Fibroblast of mammary gland (primary cell): ENCODE measurements around the gene GABPB2.

Experiments
- DNase-seq: peaks from one replicate; pipeline ENCODE4 v3.0.0-alpha.2; 2010; ENCODE audit warnings: low read depth
- H3K4me3 ChIP-seq: 2 replicates; pipeline ENCODE4 v1.5.1; 2011; ENCODE audit warnings: low read depth, mild to moderate bottlenecking, low read length, moderate library complexity; ENCODE audit not compliant: control insufficient read depth
- CTCF ChIP-seq: conservative IDR thresholded peaks from 2 replicates; pipeline ENCODE4 v1.5.1; 2011; ENCODE audit warnings: low read depth, low read length, inconsistent platforms; ENCODE audit not compliant: control insufficient read depth, insufficient read depth

Gene GABPB2

GRCh38 chr1:151145304-151146071, 74.9 kb downstream of the GABPB2 start:
- DNase-seq, result peak; percentile 11
- H3K4me3 ChIP-seq, result peak overlapping the region; percentile 66
- no peak for TF ChIP-seq CTCF

GRCh38 chr1:151146072-151146411, 75.5 kb downstream of the GABPB2 start:
- H3K4me3 ChIP-seq, result peak overlapping the region; percentile 66
- TF ChIP-seq CTCF, result no peak
- DNase-seq, result no peak

- peak; percentile 84 for DNase-seq
- peak within 1 kb of the TSS; percentile 66 for H3K4me3 ChIP-seq
- no peak for TF ChIP-seq CTCF
Measured at GRCh38 chr1:151146412-151147131, 76.0 kb downstream of the GABPB2 start, which contains the start of gene SEMA6C. Gene SEMA6C (minus strand): TSS chr1:151146631. CDS start chr1:151142621, 4,010 bp downstream.

GRCh38 chr1:151147132-151147503, 76.6 kb downstream of the GABPB2 start:
- peak; percentile 50 for DNase-seq
- TF ChIP-seq CTCF, result no peak
- H3K4me3 ChIP-seq, result peak overlapping the region; percentile 66

GRCh38 chr1:151147665-151148064, 77.1 kb downstream of the GABPB2 start:
- TF ChIP-seq CTCF, result no peak
- no peak overlapping the region for H3K4me3 ChIP-seq
- no peak for DNase-seq

GRCh38 chr1:151156515-151156819, 85.9 kb downstream of the GABPB2 start, which contains the start of gene TNFAIP8L2:
Gene TNFAIP8L2 (plus strand): TSS chr1:151156649. CDS start chr1:151158698, 2,049 bp downstream.
- no peak for TF ChIP-seq CTCF
- no peak for DNase-seq
- H3K4me3 ChIP-seq, result no peak within 1 kb of the TSS
